ENCODE results near the gene PLA2G4B. TPM values are rescaled to one million over a fixed set of nuclear protein-coding genes. Genes with fewer than 3 reads are reported as not detected.

Gene PLA2G4B
- polyA plus RNA-seq, 1 experiment = 2.4 TPM

DNA sequence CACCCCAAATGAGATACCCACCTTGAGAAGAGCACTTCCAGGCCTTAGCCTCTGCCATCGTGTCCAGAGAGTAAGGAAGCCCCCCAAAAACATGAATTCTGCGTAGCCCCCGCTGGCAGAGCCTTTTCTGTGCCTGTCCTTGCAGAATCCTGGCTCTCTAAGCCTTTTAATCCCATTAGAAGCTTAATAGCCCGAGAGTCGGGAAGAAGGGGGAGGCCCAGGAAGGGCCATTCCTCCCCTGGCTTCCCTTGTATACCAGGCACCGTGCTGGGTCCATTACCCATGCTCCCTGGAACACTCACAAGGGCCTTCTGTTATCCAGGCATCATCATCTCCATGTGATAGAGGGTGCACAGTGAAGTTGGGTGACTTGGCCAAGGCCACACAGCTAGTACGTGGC, 48.1 kb downstream of the PLA2G4B start:
- CTCF ChIA-PET = interaction anchor here (1.1 to 1.2 kb wide), 3 partner anchors 8 to 251 kb away, joined by 3 read pairs; no protein-coding TSS in a partner anchor
- TF ChIP-seq, protein P1, sequence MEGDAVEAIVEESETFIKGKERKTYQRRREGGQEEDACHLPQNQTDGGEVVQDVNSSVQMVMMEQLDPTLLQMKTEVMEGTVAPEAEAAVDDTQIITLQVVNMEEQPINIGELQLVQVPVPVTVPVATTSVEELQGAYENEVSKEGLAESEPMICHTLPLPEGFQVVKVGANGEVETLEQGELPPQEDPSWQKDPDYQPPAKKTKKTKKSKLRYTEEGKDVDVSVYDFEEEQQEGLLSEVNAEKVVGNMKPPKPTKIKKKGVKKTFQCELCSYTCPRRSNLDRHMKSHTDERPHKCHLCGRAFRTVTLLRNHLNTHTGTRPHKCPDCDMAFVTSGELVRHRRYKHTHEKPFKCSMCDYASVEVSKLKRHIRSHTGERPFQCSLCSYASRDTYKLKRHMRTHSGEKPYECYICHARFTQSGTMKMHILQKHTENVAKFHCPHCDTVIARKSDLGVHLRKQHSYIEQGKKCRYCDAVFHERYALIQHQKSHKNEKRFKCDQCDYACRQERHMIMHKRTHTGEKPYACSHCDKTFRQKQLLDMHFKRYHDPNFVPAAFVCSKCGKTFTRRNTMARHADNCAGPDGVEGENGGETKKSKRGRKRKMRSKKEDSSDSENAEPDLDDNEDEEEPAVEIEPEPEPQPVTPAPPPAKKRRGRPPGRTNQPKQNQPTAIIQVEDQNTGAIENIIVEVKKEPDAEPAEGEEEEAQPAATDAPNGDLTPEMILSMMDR (IDR thresholded peaks at IDR 0.05; ENCODE audit: insufficient read depth, low read depth, low read length) = no peak
- H3K27me3 ChIP-seq (ENCODE audit: control insufficient read depth, insufficient read depth, low read length) = no peaks in the 10 kb centered on the region; the same call in 1 of the 2 replicates
- POLR2A ChIA-PET = no interaction called here
- no peaks in the 10 kb centered on the region for H3K36me3 ChIP-seq (ENCODE audit: control insufficient read depth, insufficient read depth, low read length)
- no peak for DNase-seq (ENCODE audit: low read depth)
- H3K4me3 ChIP-seq (ENCODE audit: low read depth, low read length) = no peak overlapping the region

DNA sequence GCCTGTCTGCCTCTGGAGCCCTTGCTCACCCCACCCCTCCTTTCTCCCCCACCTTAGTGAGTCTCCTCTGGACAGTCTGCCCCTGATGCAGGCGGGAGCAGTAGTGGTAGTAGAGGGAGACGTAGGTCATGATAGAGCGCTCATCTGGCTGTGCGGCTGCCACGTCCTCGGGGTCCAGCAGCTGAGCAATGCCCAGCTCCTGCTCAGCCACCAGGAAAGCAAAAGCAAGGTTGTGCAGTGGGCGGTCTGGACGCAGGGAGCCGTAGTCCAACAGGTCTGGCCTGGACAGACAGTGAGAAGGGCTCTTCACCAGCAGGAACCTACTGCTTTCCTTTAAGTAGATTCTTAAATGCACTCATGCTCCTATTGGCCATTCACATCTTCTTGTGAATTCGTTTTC, 48.5 kb downstream of the PLA2G4B start:
- no peak overlapping the region for H3K4me3 ChIP-seq (ENCODE audit: low read depth, low read length)
- POLR2A ChIA-PET = no interaction called here
- TF ChIP-seq, protein P1 (IDR thresholded peaks at IDR 0.05; ENCODE audit: insufficient read depth, low read depth, low read length) = no peak
- CTCF ChIA-PET = interaction anchor here (1.1 kb wide), 1 partner anchor 251 kb away, joined by 3 read pairs; no protein-coding TSS in a partner anchor
- H3K27me3 ChIP-seq (ENCODE audit: control insufficient read depth, insufficient read depth, low read length) = no peaks in the 10 kb centered on the region; the same call in 1 of the 2 replicates
- no peaks in the 10 kb centered on the region for H3K36me3 ChIP-seq (ENCODE audit: control insufficient read depth, insufficient read depth, low read length)
- no peak for DNase-seq (ENCODE audit: low read depth)

DNA sequence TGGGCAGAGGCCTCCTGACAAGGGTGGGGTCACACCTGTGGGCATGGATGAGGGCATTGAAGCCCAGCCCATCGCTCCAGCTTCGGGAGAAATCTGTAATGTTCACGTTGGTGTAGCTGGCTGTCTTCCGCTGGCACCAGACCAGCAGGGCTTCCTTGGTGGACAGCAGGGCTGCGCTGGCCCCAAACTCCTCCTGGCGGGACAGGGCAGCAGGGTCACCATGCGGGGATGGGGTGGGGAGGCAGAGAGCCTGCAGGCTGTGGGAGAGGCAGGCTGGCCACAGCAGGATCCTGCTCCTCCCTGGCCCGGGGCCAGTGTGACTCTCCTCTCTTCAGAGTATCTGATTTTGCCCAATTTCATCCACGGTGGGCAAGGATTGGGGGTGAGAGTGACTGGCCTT, 49.2 kb downstream of the PLA2G4B start:
- TF ChIP-seq, protein P1 (IDR thresholded peaks at IDR 0.05; ENCODE audit: insufficient read depth, low read depth, low read length) = no peak
- no peak for DNase-seq (ENCODE audit: low read depth)
- no peaks in the 10 kb centered on the region for H3K36me3 ChIP-seq (ENCODE audit: control insufficient read depth, insufficient read depth, low read length)
- CTCF ChIA-PET = no interaction called here
- H3K27me3 ChIP-seq (ENCODE audit: control insufficient read depth, insufficient read depth, low read length) = no peaks in the 10 kb centered on the region; the same call in 1 of the 2 replicates
- H3K4me3 ChIP-seq (ENCODE audit: low read depth, low read length) = no peak overlapping the region
- POLR2A ChIA-PET = no interaction called here

DNA sequence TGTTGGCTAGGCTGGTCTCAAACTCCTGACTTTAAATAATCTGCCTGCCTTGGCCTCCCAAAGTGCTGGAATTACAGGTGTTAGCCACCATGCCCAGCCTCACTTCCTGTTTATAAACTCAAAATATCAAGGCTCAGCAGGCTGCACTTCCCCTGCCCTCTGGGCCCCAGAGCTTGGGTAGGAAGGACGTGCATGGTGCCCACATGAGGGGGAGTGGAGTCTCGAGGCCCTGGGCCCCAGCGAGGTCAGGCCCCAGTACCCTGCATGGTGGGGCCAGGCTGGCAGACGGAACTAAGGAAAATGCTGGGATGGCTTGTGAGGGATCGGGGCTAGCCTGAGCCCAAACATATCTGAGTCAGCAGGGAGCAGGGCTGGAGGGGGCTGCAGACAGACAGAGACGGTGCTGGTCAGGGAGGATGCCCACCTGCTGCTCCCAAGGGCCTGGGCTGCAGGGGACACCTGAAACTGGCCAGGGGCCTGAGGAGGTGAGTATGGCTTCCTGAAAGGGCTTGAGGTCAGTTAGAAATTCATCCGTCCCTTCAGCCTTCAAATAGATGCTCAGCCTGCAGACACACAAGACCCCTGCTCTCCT, 50.1 kb downstream of the PLA2G4B start:
- ChIA-PET POLR2A (no interaction called here), CTCF (no interaction called here)
- TF ChIP-seq, protein P1 (IDR thresholded peaks at IDR 0.05; ENCODE audit: insufficient read depth, low read depth, low read length) = no peak
- DNase-seq (ENCODE audit: low read depth) = no peak
- no peaks in the 10 kb centered on the region; the same call in 1 of the 2 replicates for H3K27me3 ChIP-seq (ENCODE audit: control insufficient read depth, insufficient read depth, low read length)
- H3K4me3 ChIP-seq (ENCODE audit: low read depth, low read length) = no peak overlapping the region
- no peaks in the 10 kb centered on the region for H3K36me3 ChIP-seq (ENCODE audit: control insufficient read depth, insufficient read depth, low read length)

DNA sequence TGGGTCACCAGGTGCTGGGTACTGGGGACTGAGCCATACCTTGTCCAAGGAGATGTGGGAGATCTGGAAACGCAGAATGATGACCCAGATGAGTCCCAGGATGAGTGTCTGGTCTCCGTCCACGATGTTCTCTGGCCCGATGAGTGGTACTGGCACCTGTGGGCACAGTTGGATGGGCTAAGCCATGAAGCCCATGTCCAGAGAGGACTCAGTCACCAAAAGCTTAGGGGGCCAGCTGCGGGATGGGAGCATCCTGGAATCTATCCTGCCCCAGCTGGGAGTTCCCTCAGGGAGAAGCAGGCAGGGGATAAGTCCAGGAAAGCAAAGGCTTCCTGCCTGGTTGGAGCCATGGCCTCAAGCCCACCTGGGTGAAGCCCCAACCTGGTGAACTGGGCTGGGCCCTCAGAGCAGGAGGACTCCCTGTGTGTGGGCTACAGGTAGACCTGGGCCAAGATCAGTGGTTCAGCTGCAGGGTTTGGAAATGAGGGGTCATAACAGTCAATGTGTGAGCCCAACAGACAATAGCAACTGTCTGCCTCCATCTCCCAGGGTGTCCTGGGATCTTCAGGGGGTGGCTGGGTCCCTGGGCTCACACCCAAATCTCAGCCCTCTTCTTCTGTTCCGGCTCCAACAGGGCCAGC, 51.5 kb downstream of the PLA2G4B start:
- ChIA-PET POLR2A (no interaction called here), CTCF (interaction anchor here (0.8 to 1.4 kb wide), 2 partner anchors 9 to 79 kb away, joined by 3 read pairs; no protein-coding TSS in a partner anchor)
- H3K36me3 ChIP-seq (ENCODE audit: control insufficient read depth, insufficient read depth, low read length) = no peaks in the 10 kb centered on the region
- TF ChIP-seq, protein P1 (IDR thresholded peaks at IDR 0.05; ENCODE audit: insufficient read depth, low read depth, low read length) = no peak
- no peak overlapping the region for H3K4me3 ChIP-seq (ENCODE audit: low read depth, low read length)
- no peak for DNase-seq (ENCODE audit: low read depth)
- H3K27me3 ChIP-seq (ENCODE audit: control insufficient read depth, insufficient read depth, low read length) = no peaks in the 10 kb centered on the region; the same call in 1 of the 2 replicates
